CD4-positive, alpha-beta T cell treated with Interleukin-17A for 1 hour (primary cell): Measurements from ENCODE around the gene ZNF14.
"Not testable (repeated sequence)": the region's sequence is repeated elsewhere in the genome, so short reads cannot be mapped to it uniquely, and the experiment has no call there.

Experiments used
- DNase-seq: peaks from one replicate; pipeline ENCODE4 v3.0.0-alpha.2; 2020

The ZNF14 gene

DNA sequence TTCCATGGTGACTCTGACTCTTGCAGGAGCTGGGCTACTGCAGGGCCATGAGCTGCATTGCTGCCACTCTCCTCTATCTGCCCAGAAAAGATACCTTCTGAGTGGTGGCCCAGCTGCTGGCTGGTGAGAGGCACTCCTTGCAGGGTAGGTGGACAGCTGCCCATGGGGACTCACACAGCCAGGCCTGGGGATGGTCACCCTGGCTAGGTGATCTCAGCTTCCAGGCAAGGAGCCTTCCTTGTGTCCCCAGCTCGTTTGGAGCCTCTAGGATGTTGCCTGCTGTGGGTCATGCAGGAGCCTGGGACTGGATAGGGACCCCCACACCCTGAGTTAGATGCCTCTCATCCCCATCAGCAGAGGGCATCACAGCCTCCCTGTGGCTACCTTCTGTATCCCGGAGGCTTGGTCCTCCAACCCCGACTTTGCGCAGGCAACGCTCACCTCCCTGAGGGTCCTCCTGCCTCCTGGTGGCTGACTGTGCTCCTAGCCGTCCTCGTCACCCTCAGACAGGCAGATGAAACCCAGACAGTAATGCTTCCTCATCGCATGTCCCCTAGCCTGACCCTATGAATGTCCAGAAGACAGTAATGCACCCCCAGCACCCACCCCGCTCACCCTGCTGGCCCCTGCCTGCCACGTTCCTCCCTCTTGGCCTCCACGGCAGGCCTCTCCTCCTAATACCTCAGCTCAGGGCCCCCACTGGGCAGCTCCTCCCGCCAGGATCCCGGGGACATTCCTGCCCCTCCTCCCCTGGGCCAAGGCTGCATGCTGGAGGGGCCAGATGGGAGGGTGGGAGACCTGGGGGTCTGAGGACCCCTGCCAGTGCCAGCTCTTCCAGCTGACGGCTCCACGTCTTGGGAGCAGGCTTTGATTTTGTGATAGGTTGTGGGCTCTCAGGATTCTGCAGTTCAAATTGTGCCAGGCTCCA, 13.6 kb upstream of the ZNF14 start:
- no peak for DNase-seq

GRCh38 chr19:19745496-19746285, 12.8 kb upstream of the ZNF14 start:
- peak; percentile 10 for DNase-seq

- no peak for DNase-seq
These were observed 11.7 kb upstream of the ZNF14 start for GRCh38 chr19:19744641-19745040.

DNA sequence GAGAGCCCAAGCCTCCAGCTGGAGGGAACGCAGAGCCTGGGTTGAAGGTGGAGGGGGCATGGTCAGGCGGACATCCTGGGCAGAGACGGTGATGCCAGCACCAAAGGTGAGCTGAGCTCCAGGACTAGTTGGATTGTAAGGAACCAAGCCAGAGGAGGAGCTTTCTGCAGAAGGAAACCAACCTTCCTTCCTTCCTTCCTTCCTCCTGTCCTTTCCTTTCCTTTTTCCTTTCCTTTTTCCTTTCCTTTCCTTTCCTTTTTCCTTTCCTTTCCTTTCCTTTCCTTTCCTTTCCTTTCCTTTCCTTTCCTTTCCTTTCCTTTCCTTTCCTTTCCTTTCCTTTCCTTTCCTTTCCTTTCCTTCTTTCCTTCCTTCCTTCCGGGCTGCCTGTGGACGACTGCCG, 11.0 kb upstream of the ZNF14 start:
- not testable (repeated sequence) for DNase-seq

GRCh38 chr19:19743176-19743575, 10.3 kb upstream of the ZNF14 start:
- DNase-seq: no peak

- DNase-seq: no peak
These were observed 9.9 kb upstream of the ZNF14 start for GRCh38 chr19:19742773-19743172.

DNA sequence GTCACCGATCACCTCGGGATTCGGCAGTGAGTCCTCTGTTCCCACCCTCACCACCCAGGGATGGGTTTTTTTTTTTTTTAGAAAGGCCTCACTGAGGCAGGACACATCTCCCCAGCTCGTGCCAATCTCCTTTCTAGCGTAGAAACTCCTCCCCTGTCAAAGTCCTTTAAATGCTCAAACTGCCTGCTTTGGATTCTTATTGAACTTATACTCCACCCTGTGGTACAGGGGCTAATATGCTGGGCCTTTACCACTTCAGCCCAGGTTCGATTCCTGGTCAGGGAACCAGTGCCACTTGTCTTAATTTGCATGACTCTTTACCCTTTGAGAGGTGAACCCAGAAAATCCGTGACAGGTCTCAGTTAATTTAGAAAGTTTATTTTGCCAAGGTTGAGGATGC, 8.3 kb upstream of the ZNF14 start:
- no peak for DNase-seq

- no peak for DNase-seq
These were observed 7.8 kb upstream of the ZNF14 start for GRCh38 chr19:19740755-19741154.

- DNase-seq: no peak
These were observed 5.7 kb upstream of the ZNF14 start for GRCh38 chr19:19738564-19738963.

DNA sequence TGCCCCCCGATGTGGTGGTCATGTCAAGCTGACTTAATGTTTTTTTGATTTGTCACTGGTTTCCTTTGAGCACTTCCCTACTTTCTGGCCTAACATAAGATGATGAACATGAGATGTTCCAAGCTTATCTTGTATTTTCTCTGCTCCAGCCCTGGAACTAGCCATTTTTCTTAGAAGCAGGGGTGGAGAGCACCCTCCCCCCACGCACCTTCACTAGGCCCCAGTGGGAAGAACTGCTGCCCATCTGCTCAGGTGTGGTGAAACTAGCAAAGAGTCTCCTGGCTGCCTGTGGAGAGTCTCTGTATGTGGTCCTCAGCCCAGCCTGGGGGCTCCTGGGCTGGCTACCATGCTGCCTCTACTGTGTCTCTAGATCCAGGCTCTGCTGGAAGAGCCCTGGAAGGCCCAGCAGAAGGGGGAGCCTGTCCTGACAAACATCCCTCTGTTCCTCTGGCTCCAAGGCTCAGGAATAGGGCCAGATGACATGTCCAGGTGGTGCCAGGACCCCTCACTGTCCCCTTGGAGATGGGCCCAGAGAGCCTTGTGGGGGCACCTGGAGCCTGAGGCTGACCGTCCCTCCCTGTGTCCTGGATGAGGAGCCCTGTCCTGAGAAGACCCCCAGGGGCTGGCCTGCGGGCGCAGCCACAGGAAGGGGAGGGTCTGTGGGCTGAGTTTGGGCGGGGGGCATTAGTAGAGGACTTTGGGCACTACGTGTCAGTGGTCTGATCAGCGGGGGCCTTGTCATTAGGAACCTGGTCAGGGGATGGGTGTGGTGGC, 4.8 kb upstream of the ZNF14 start:
- no peak for DNase-seq

DNA sequence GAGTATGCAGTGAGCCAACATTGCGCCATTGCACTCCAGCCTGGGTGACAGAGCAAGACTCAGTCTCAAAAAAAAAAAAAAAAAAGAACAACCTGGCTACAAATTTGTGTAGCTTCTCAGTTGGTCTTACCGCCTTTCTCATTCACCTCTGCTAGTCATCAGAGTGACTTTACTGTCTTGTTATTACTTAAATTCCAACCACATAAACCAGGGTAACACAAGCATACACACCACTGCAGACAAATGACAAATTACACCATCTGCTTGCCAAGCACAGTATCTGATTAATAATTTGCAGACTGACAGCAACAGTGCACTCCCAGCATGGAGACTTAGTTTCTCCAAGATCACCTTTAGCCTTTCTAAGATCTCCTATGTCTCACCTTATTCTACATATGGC, 11.0 kb downstream of the ZNF14 start:
- DNase-seq: no peak

DNA sequence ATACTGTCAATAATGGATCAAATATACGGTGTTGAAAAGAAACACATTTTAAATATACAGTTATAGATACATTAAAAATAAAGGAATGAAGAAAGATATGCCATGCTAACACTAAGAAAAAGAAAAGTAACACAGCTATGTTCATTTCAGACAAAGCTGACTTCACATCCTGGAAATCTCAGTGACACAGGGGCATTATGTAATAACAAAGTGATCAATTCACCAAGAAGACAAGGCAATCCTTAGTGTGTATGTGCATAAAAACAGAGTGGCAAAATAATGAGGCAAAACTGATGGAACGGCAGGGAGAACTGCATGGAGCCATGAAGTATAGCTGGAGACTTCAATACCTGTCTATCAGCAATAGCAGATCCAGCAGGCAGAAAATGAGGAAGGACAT, 13.1 kb downstream of the ZNF14 start:
- DNase-seq: peak; percentile 19

DNA sequence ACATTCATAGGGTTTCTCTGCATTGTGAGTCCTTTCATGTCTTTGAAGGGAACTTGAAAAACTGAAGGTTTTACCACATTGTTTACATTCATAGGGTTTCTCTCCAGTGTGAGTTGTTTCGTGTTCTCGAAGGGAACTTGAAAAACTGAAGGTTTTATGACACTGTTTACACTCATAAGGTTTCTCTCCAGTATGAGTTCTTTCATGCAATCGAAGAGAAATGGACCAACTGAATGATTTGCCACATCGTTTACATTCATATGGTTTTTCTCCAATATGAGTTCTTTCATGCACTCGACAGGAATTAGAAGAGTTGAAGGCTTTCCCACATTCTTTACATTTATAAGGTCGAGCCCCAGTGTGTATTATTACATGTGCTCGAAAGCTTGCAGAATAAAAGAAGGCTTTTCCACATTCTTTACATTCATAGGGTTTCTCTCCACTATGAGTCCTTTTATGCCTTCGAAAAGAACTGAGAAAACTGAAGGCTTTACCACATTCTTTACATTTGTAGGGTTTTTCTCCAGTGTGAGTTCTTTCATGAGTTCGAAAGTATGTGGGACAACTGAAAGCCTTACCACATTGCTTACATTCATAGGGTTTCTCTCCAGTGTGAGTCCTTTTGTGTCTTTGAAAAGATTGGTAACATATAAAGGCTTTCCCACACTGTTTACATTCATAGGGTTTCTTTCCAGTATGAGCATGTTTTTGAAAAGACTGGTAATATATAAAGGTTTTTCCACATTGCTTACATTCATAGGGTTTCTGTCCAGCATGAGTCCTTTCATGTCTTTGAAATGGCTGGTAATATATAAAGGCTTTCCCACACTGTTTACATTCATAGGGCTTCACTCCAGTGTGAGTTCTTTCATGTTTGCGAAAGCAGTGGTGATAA, 20.7 kb downstream of the ZNF14 start:
- no peak for DNase-seq

GRCh38 chr19:19711306-19711933, 21.5 kb downstream of the ZNF14 start:
- no peak for DNase-seq

DNA sequence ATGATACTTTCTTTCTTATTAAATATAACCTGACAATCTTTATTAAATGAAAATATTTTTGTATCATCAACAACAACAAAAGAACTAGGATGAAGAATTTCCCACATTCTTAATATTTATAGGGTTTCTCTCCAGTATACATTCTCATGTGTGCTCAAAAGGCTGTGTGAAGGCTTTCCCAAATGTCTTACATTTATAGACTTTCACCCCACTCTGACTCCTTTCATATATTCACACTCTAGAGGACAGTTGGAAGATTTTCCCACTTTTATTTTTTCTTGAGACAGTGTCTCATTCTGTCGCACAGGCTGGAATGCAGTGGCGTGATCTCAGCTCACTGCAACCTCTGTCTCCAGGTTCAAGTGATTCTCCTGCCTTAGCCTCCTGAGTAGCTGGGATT, 22.4 kb downstream of the ZNF14 start:
- no peak for DNase-seq

DNA sequence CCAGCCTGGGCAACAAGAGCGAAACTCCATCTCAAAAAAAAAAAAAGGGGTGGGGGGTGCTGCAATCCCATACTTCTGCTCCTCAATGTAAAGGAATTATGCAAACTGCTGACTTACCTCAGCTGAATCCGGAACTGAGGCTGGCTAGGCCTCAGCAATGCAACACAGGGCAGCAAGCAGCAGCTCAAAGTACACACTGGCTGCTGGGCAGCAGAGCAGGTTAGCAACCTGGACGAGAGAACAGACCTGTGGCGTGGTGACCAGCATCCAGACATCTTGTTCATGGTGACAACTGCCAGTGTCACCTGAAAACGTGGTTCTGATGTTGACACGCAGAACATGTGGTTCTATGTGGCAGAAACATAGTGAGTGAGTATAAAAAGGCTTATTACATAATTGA, 28.1 kb downstream of the ZNF14 start:
- DNase-seq: no peak

DNA sequence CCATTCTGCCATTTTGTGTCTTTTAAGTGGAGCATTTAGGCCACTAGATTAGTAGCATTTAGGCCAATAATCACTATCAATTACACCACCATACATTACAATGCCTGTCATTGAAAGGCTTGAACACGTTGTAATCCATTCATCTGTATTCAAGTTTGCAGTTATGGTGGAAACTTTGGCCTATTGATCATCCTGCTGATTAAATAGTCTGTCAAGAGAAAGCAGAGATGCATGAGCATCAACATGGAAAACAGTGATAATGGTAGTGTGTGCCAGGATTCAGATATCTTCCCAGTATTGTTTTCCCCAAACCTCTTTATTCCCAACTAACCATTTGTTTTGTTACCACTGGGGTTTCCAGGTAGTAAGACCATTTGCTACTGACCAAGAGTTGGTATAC, 32.4 kb downstream of the ZNF14 start:
- not testable (repeated sequence) for DNase-seq

DNA sequence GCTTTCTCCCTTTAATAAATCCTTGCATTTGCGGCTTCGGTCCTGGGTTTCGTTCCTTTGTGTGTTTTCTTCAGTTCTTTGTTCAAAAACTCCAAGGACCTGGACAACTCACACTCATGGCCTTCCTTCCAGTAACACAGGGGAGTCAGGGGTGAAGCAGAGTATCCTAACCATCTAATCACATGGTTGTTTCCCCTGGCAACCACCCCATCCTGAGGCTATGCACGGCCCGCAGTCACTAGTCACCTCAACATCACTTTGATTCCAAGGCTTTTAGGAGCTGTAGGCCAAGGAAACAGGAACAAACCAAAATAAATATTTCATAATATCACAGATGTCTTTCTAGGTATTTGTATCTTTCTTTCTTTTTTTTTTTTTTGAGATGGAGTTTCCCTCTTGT, 35.3 kb downstream of the ZNF14 start:
- no peak for DNase-seq

GRCh38 chr19:19696386-19696785, 36.5 kb downstream of the ZNF14 start:
- no peak for DNase-seq

GRCh38 chr19:19691683-19692082, 41.2 kb downstream of the ZNF14 start:
- DNase-seq: no peak

DNA sequence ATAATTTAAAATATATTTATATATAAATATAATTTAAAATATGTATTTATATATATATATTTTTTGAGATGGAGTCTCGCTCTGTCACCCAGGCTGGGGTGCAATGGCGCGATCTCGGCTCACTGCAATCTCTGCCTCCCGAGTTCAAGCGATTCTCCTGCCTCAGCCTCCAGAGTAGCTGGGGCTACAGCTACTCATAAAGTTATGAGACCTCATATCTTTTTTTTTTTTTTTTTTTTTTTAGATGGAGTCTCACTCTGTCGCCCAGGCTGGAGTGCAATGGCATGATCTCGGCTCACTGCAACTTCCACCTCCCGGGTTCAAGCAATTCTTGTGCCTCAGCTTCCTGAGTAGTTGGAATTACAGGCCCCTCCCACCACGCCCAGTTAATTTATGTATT, 43.9 kb downstream of the ZNF14 start:
- DNase-seq: not testable (repeated sequence)

GRCh38 chr19:19687090-19687489, 45.8 kb downstream of the ZNF14 start:
- no peak for DNase-seq
